ENCODE results near the gene ARRB1.

The ARRB1 gene

GRCh38 chr11:75262436-75262835 lies 89.0 kb downstream of the ARRB1 start:
- Histone ChIP-seq H3K4me1 (ENCODE audit: control insufficient read depth in 1 of 2, insufficient read depth in 2 of 2, low read length in 2 of 2) (peaks cover 3 to 6% of the 10 kb centered on the region in 2 donors), H3K27ac (ENCODE audit: low read depth, low read length) (no peak overlapping the region), H3K27me3 (ENCODE audit: control insufficient read depth in 1 of 2, insufficient read depth in 2 of 2, low read length in 2 of 2) (peaks cover 0 to 4% of the 10 kb centered on the region in 2 donors), H3K4me3 (ENCODE audit: low read depth in 1 of 2, low read length in 2 of 2) (no peak overlapping the region), H3K9ac (ENCODE audit: low read depth in 1 of 2, low read length in 2 of 2) (no peak overlapping the region), H3K36me3 (ENCODE audit: control insufficient read depth in 1 of 2, insufficient read depth in 2 of 2, low read length in 2 of 2) (peaks cover 11 to 17% of the 10 kb centered on the region in 2 donors), H3K9me3 (ENCODE audit: control insufficient read depth in 1 of 2, low read length in 2 of 2) (no peaks in the 10 kb centered on the region)

DNA sequence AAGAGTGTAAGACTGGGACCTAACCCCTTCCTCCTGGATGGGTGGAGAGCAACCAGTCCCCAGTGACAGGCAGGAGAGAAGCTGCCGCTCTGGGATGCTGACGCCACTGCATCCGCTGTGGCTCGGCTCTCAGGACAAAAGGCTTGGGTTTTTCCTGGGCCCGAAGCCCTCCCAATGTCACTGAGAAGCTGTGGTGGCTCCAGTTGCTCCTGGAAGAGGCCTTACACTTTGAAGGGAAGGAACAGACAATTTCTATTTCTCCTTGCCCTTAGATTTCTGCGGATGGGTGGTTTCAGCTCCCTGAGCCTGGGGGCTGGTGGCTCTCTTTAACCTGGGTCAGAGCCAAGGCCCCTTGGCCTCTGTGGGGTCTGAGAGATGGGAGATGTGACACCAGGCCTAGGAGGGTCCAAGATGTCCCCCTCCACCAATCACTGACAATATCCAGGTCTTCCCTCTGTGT lies 89.5 kb downstream of the ARRB1 start:
- no peaks in the 10 kb centered on the region for H3K9me3 ChIP-seq (ENCODE audit: control insufficient read depth in 1 of 2, low read length in 2 of 2)

DNA sequence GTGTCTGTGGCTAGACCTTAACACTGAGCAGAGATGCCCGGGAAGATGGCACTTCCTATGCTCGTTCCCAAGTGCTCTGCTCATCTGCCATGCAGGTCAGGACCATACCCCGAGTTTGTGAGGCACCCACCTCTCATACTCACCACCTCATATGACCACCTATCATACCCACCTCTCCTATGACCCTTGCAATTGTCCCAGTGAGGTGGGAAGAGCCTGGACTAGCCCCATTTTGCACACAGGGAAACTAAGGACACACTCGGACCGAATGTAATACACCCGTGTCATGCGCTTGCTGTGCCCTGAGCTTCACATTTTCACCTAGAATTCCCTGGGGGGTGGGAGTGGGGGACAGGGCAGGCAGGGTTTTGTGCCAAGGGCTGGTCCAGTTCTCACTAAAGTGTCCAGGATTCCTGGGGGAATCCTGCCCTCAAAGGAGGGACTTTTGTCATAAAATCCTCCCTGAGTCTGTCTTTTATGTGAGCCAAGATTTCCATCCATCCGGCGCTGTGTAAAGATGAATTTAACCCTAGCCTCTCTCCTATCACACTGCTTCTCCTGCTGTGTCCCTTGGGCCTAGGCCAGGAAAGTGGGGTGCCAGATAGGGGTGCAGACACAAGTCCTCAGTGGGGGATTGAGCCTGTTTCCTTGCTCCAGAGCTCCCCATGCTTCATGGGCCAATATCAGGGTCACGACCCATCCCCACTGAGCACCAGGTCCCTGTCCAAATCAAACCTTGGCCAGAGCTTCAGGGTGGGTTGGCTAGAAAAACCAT lies 90.9 kb downstream of the ARRB1 start:
- Histone ChIP-seq H3K9me3 (ENCODE audit: control insufficient read depth in 1 of 2, low read length in 2 of 2) (no peaks in the 10 kb centered on the region), H3K27me3 (ENCODE audit: control insufficient read depth in 1 of 2, insufficient read depth in 2 of 2, low read length in 2 of 2) (peaks cover 0 to 4% of the 10 kb centered on the region in 2 donors), H3K9ac (ENCODE audit: low read depth in 1 of 2, low read length in 2 of 2) (no peak overlapping the region), H3K4me3 (ENCODE audit: low read depth in 1 of 2, low read length in 2 of 2) (no peak overlapping the region), H3K27ac (ENCODE audit: low read depth, low read length) (no peak overlapping the region), H3K4me1 (ENCODE audit: control insufficient read depth in 1 of 2, insufficient read depth in 2 of 2, low read length in 2 of 2) (peaks cover 3 to 6% of the 10 kb centered on the region in 2 donors), H3K36me3 (ENCODE audit: control insufficient read depth in 1 of 2, insufficient read depth in 2 of 2, low read length in 2 of 2) (peaks cover 1 to 2% of the 10 kb centered on the region in 2 donors)

More for the DNA sequence above, 89.5 kb downstream of the ARRB1 start:
- H3K9ac ChIP-seq (ENCODE audit: low read depth in 1 of 2, low read length in 2 of 2) = no peak overlapping the region
- H3K4me1 ChIP-seq (ENCODE audit: control insufficient read depth in 1 of 2, insufficient read depth in 2 of 2, low read length in 2 of 2) = peaks cover 3 to 6% of the 10 kb centered on the region in 2 donors
- peaks cover 7 to 13% of the 10 kb centered on the region in 2 donors for H3K36me3 ChIP-seq (ENCODE audit: control insufficient read depth in 1 of 2, insufficient read depth in 2 of 2, low read length in 2 of 2)
- H3K4me3 ChIP-seq (ENCODE audit: low read depth in 1 of 2, low read length in 2 of 2) = no peak overlapping the region
- H3K27ac ChIP-seq (ENCODE audit: low read depth, low read length) = no peak overlapping the region
- H3K27me3 ChIP-seq (ENCODE audit: control insufficient read depth in 1 of 2, insufficient read depth in 2 of 2, low read length in 2 of 2) = peaks cover 0 to 4% of the 10 kb centered on the region in 2 donors

GRCh38 chr11:75254326-75254725 lies 97.1 kb downstream of the ARRB1 start:
- peaks cover 0 to 4% of the 10 kb centered on the region in 2 donors for H3K27me3 ChIP-seq (ENCODE audit: control insufficient read depth in 1 of 2, insufficient read depth in 2 of 2, low read length in 2 of 2)
- no peaks in the 10 kb centered on the region for H3K9me3 ChIP-seq (ENCODE audit: control insufficient read depth in 1 of 2, low read length in 2 of 2)
- no peak overlapping the region for H3K27ac ChIP-seq (ENCODE audit: low read depth, low read length)
- no peak overlapping the region for H3K4me3 ChIP-seq (ENCODE audit: low read depth in 1 of 2, low read length in 2 of 2)
- H3K9ac ChIP-seq (ENCODE audit: low read depth in 1 of 2, low read length in 2 of 2) = no peak overlapping the region
- H3K36me3 ChIP-seq (ENCODE audit: control insufficient read depth in 1 of 2, insufficient read depth in 2 of 2, low read length in 2 of 2) = no peaks in the 10 kb centered on the region
- no peaks in the 10 kb centered on the region for H3K4me1 ChIP-seq (ENCODE audit: control insufficient read depth in 1 of 2, insufficient read depth in 2 of 2, low read length in 2 of 2)

GRCh38 chr11:75249704-75250103 lies 101.8 kb downstream of the ARRB1 start:
- Histone ChIP-seq H3K27ac (ENCODE audit: low read depth, low read length) (no peak overlapping the region), H3K9ac (ENCODE audit: low read depth in 1 of 2, low read length in 2 of 2) (no peak overlapping the region), H3K4me1 (ENCODE audit: control insufficient read depth in 1 of 2, insufficient read depth in 2 of 2, low read length in 2 of 2) (no peaks in the 10 kb centered on the region), H3K36me3 (ENCODE audit: control insufficient read depth in 1 of 2, insufficient read depth in 2 of 2, low read length in 2 of 2) (no peaks in the 10 kb centered on the region), H3K4me3 (ENCODE audit: low read depth in 1 of 2, low read length in 2 of 2) (no peak overlapping the region), H3K9me3 (ENCODE audit: control insufficient read depth in 1 of 2, low read length in 2 of 2) (no peaks in the 10 kb centered on the region), H3K27me3 (ENCODE audit: control insufficient read depth in 1 of 2, insufficient read depth in 2 of 2, low read length in 2 of 2) (peaks cover 3 to 7% of the 10 kb centered on the region in 2 donors)

GRCh38 chr11:75248924-75249256 lies 102.6 kb downstream of the ARRB1 start:
- Histone ChIP-seq H3K4me1 (ENCODE audit: control insufficient read depth in 1 of 2, insufficient read depth in 2 of 2, low read length in 2 of 2) (no peaks in the 10 kb centered on the region), H3K36me3 (ENCODE audit: control insufficient read depth in 1 of 2, insufficient read depth in 2 of 2, low read length in 2 of 2) (no peaks in the 10 kb centered on the region), H3K27ac (ENCODE audit: low read depth, low read length) (no peak overlapping the region), H3K9me3 (ENCODE audit: control insufficient read depth in 1 of 2, low read length in 2 of 2) (no peaks in the 10 kb centered on the region), H3K27me3 (ENCODE audit: control insufficient read depth in 1 of 2, insufficient read depth in 2 of 2, low read length in 2 of 2) (peaks cover 5 to 15% of the 10 kb centered on the region in 2 donors), H3K4me3 (ENCODE audit: low read depth in 1 of 2, low read length in 2 of 2) (no peak overlapping the region), H3K9ac (ENCODE audit: low read depth in 1 of 2, low read length in 2 of 2) (no peak overlapping the region)

DNA sequence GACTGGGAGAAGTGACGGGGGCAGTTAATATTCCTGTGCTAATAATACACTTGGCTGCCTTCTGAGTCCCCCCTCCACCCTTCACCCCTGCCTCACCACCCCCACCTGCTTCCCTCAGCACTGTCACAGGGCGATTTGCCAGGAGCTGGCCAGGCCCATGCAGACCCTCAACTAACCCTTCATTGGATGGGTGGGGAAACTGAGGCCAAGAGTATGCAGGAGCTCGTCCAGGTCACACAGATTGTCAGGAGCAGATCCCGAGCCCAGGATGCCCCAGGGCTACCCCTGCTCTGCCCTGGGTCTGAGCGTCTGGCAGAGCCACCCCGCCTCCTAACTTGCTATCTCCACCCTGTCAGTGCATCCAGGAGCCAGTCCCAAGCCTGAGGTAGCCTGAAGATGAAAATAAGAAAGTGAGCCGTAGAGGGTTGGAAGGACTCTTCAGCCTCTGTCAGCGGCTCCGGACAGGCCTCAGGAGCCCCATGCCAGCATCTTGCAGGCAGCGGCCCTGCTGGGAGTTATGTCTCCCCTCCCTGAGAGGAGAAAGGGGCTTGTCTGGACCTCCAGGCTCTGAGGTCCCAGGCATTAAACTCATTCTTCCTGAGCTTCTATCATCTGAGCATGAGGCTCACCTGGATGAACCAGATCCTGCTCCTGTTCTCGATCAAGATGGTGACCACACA lies 104.7 kb downstream of the ARRB1 start:
- no peaks in the 10 kb centered on the region for H3K9me3 ChIP-seq (ENCODE audit: control insufficient read depth in 1 of 2, low read length in 2 of 2)
- H3K4me1 ChIP-seq (ENCODE audit: control insufficient read depth in 1 of 2, insufficient read depth in 2 of 2, low read length in 2 of 2) = peaks cover 0 to 3% of the 10 kb centered on the region in 2 donors
- H3K9ac ChIP-seq (ENCODE audit: low read depth in 1 of 2, low read length in 2 of 2) = no peak overlapping the region
- H3K27ac ChIP-seq (ENCODE audit: low read depth, low read length) = no peak overlapping the region
- H3K4me3 ChIP-seq (ENCODE audit: low read depth in 1 of 2, low read length in 2 of 2) = no peak overlapping the region
- peaks cover 20 to 32% of the 10 kb centered on the region in 2 donors for H3K27me3 ChIP-seq (ENCODE audit: control insufficient read depth in 1 of 2, insufficient read depth in 2 of 2, low read length in 2 of 2)
- H3K36me3 ChIP-seq (ENCODE audit: control insufficient read depth in 1 of 2, insufficient read depth in 2 of 2, low read length in 2 of 2) = no peaks in the 10 kb centered on the region

DNA sequence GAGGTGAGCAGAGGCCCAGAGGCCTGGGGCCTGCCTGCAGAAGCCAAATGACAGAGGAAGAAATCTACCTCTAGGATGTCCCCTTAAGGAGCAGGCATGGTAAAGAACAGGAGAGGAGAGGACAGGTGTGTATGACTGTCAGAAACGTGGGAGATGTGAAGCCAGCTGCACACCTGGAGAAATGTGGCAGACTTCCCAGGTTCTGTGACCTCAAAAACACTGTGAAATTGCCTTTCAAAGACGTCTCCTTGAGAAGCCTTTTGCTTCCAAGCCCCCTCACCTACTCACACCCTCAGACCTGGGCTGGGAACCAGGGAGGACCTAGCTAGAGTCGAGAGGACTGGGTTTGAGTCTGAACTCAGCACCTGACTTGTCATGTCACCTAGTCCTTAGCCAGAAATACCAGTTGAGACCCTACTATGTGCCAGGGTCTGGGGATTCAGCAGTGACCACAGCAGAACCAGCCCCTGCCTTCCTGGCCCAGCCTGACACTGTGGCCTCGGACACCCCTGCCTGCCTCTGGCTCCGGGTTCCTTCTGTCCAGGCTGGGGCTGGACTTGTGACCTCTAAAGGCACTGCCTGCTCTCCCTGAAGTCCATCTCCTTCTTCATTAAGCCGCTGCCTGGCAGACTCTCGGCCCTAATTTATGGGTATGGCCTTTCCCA lies 105.3 kb downstream of the ARRB1 start:
- Histone ChIP-seq H3K9me3 (ENCODE audit: control insufficient read depth in 1 of 2, low read length in 2 of 2) (no peaks in the 10 kb centered on the region), H3K36me3 (ENCODE audit: control insufficient read depth in 1 of 2, insufficient read depth in 2 of 2, low read length in 2 of 2) (no peaks in the 10 kb centered on the region), H3K27ac (ENCODE audit: low read depth, low read length) (no peak overlapping the region), H3K4me3 (ENCODE audit: low read depth in 1 of 2, low read length in 2 of 2) (no peak overlapping the region), H3K4me1 (ENCODE audit: control insufficient read depth in 1 of 2, insufficient read depth in 2 of 2, low read length in 2 of 2) (peaks cover 0 to 3% of the 10 kb centered on the region in 2 donors), H3K9ac (ENCODE audit: low read depth in 1 of 2, low read length in 2 of 2) (no peak overlapping the region), H3K27me3 (ENCODE audit: control insufficient read depth in 1 of 2, insufficient read depth in 2 of 2, low read length in 2 of 2) (peaks cover 20 to 32% of the 10 kb centered on the region in 2 donors)

GRCh38 chr11:75245356-75246005 lies 106.0 kb downstream of the ARRB1 start:
- no peak overlapping the region for H3K4me3 ChIP-seq (ENCODE audit: low read depth in 1 of 2, low read length in 2 of 2)
- H3K27me3 ChIP-seq (ENCODE audit: control insufficient read depth in 1 of 2, insufficient read depth in 2 of 2, low read length in 2 of 2) = peaks cover 20 to 34% of the 10 kb centered on the region in 2 donors
- H3K9ac ChIP-seq (ENCODE audit: low read depth in 1 of 2, low read length in 2 of 2) = no peak overlapping the region
- no peak overlapping the region for H3K27ac ChIP-seq (ENCODE audit: low read depth, low read length)
- H3K4me1 ChIP-seq (ENCODE audit: control insufficient read depth in 1 of 2, insufficient read depth in 2 of 2, low read length in 2 of 2) = peaks cover 1 to 4% of the 10 kb centered on the region in 2 donors
- no peaks in the 10 kb centered on the region for H3K9me3 ChIP-seq (ENCODE audit: control insufficient read depth in 1 of 2, low read length in 2 of 2)
- no peaks in the 10 kb centered on the region for H3K36me3 ChIP-seq (ENCODE audit: control insufficient read depth in 1 of 2, insufficient read depth in 2 of 2, low read length in 2 of 2)
